ENCODE data around the gene SLC35F3. TPM values are rescaled to one million over a fixed set of nuclear protein-coding genes. Genes with fewer than 3 reads are reported as not detected.

The SLC35F3 gene
- total and polyA plus RNA-seq, 9 of the 15 experiments (the other 6 are each of a cell fraction or from before 2014, with no cell fraction given), result 0.04 to 0.07 (median 0.04) TPM; not detected in 6

DNA sequence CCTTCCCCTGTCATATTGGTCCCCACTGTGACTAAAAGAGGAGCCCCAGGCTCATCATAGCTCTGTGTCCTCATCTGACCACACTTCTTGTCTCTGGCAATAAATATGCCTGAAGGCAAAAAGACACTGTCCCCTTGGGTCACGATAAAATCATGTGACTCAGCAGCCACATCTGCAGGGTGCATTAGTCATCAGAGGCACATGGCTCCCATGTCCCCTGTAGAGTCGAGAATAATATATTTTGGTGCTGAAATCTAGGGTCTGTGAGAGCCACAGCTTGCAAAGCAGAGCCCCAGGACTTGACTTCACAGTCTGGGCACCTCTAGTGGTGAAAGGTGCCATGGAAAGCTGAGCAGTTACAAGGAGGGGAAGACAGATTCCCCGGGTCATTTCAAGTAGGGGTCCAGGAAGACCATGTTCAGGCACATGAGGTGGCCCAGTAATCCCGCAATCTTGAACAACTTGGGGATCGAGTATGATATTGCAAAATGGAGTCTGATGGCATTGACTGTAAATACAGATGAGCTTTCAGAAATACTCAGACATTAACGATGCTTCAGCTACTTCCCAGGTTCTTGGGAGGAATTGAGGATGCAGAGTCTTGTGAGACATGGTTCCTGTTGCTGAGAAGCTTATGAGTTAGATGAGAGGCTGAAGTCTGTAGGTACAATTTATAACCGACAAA lies 68.6 kb downstream of the SLC35F3 start (continued):
- no peak for TF ChIP-seq ZNF507 (tag; conservative IDR thresholded peaks at IDR 0.05)
- peak; percentile 93; the same call in 1 of the 2 replicates for TF ChIP-seq ZNF584 (CRISPR knock-in tag; IDR thresholded peaks at IDR 0.05; ENCODE audit: low read depth)
- no peak for TF ChIP-seq ZHX1 (conservative IDR thresholded peaks at IDR 0.05; ENCODE audit: low read length)
- peak; percentile 82 for TF ChIP-seq EP300 (IDR thresholded peaks at IDR 0.05; ENCODE audit: low read length)
- TF ChIP-seq SAFB2 (IDR thresholded peaks at IDR 0.05; ENCODE audit: borderline replicate concordance, low read depth, low read length, severe bottlenecking), result no peak
- no peak for TF ChIP-seq GTF3C2 (IDR thresholded peaks at IDR 0.05; ENCODE audit: borderline replicate concordance, extremely low read depth, insufficient read length)
- peak; percentile 61; the same call in 1 of the 2 replicates for TF ChIP-seq USF1 (CRISPR knock-in tag; IDR thresholded peaks at IDR 0.05)
- TF ChIP-seq ZNF24 (IDR thresholded peaks at IDR 0.05), result peak; percentile 29; the same call in 1 of the 2 replicates
- TF ChIP-seq, protein P1, sequence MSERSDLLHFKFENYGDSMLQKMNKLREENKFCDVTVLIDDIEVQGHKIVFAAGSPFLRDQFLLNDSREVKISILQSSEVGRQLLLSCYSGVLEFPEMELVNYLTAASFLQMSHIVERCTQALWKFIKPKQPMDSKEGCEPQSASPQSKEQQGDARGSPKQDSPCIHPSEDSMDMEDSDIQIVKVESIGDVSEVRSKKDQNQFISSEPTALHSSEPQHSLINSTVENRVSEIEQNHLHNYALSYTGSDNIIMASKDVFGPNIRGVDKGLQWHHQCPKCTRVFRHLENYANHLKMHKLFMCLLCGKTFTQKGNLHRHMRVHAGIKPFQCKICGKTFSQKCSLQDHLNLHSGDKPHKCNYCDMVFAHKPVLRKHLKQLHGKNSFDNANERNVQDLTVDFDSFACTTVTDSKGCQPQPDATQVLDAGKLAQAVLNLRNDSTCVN (CRISPR knock-in tag; IDR thresholded peaks at IDR 0.05), result no peak
- TF ChIP-seq MAZ (CRISPR knock-in tag; conservative IDR thresholded peaks at IDR 0.05 in 1 of 2, IDR thresholded peaks at IDR 0.05 in 1 of 2), result no peak
- TF ChIP-seq ATF3 (IDR thresholded peaks at IDR 0.05), result peak; percentile 99
- peak; percentile 96 for TF ChIP-seq ATF3 (CRISPR knock-in tag; conservative IDR thresholded peaks at IDR 0.05)
- TF ChIP-seq HSF4 (CRISPR knock-in tag; IDR thresholded peaks at IDR 0.05; ENCODE audit: borderline replicate concordance), result no peak
- TF ChIP-seq E2F8 (IDR thresholded peaks at IDR 0.05; ENCODE audit: low read depth, partially characterized antibody), result no peak
- peak; percentile 69 for TF ChIP-seq CXXC5 (CRISPR knock-in tag; IDR thresholded peaks at IDR 0.05)

All from K562 (cell line).